Stimulated activated CD4-positive, alpha-beta T cell treated with anti-CD3 and anti-CD28 coated beads, Interleukin-2, amount 100 ng/mL, for 4 hours (primary cell): ENCODE measurements around the gene FNBP1.
A peak's percentile ranks its signal among the peaks of the same experiment; 100 is the strongest.

Source experiments
- DNase-seq: peaks from one replicate; pipeline ENCODE4 v3.0.0-alpha.2; 2020; ENCODE audit warnings: low read depth

The FNBP1 gene

GRCh38 chr9:129889941-129890717, 152.9 kb downstream of the FNBP1 start:
- peak; percentile 71 for DNase-seq

GRCh38 chr9:129889122-129889940, 153.7 kb downstream of the FNBP1 start:
- no peak for DNase-seq

GRCh38 chr9:129888293-129889121, 154.5 kb downstream of the FNBP1 start:
- DNase-seq, result peak; percentile 78

- peak; percentile 67 for DNase-seq
Measured at GRCh38 chr9:129887334-129888292, 155.4 kb downstream of the FNBP1 start.

GRCh38 chr9:129886226-129887174, 156.5 kb downstream of the FNBP1 start:
- no peak for DNase-seq

GRCh38 chr9:129885670-129886106, 157.3 kb downstream of the FNBP1 start:
- DNase-seq, result peak; percentile 84

- DNase-seq, result no peak
Measured at GRCh38 chr9:129885018-129885669, 157.8 kb downstream of the FNBP1 start.

GRCh38 chr9:129884220-129885017, 158.6 kb downstream of the FNBP1 start:
- peak; percentile 96 for DNase-seq

- no peak for DNase-seq
Measured at GRCh38 chr9:129881547-129882324, 161.3 kb downstream of the FNBP1 start.

GRCh38 chr9:129880654-129881546, 162.1 kb downstream of the FNBP1 start:
- no peak for DNase-seq

- no peak for DNase-seq
Measured at GRCh38 chr9:129879991-129880653, 162.9 kb downstream of the FNBP1 start.

- DNase-seq, result no peak
Measured at GRCh38 chr9:129879103-129879699, 163.8 kb downstream of the FNBP1 start.

- no peak for DNase-seq
Measured at GRCh38 chr9:129878291-129878690, 164.7 kb downstream of the FNBP1 start.

GRCh38 chr9:129876815-129877214, 166.2 kb downstream of the FNBP1 start:
- DNase-seq, result no peak

- no peak for DNase-seq
Measured at GRCh38 chr9:129875687-129876395, 167.1 kb downstream of the FNBP1 start.
